HG03460 (cell line): ENCODE data around the gene PARD3.
"Not testable (repeated sequence)": the region's sequence is repeated elsewhere in the genome, so short reads cannot be mapped to it uniquely, and the experiment has no call there.

Experiments
- ATAC-seq: cut with Tn5 transposase; IDR thresholded peaks from one replicate; pipeline ENCODE4 v1.9.1; 2021; ENCODE audit not compliant: unreplicated experiment

Gene PARD3

GRCh38 chr10:34768261-34768971 is 46.7 kb downstream of the PARD3 start:
- ATAC-seq: no peak

DNA sequence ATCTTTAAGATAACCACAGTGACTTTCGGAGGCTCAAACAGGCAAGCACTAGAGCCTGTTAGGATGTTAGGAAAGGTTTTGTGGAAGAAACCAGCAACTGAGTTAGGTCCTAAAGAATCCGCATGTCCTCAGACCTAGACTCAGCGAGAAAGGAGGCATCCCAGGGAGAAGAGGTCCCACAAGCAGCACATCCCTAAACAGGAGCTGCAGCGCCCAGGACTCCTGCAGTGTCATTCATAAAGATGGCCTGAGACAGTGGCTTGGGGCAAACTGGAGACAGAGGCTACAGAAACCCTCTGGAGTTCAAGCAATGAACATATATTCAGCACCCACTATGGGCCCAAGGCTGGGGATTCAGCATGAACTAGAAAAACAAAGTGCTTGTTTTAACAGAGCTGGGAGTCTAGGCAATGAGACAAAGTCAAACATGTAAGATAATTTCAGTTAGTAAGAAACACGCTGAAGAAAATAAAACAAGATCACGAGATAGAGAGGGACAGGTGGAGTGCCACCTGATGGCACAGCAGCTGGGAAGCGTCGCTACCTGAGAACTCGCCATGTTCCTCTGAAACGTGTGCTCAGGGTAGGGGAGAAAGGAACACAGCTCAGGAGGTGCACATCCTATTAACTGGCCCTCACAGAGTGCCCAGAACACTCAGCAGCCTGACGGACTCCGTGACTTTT is 48.1 kb downstream of the PARD3 start:
- no peak for ATAC-seq

GRCh38 chr10:34766266-34766600 is 48.9 kb downstream of the PARD3 start:
- ATAC-seq: no peak

DNA sequence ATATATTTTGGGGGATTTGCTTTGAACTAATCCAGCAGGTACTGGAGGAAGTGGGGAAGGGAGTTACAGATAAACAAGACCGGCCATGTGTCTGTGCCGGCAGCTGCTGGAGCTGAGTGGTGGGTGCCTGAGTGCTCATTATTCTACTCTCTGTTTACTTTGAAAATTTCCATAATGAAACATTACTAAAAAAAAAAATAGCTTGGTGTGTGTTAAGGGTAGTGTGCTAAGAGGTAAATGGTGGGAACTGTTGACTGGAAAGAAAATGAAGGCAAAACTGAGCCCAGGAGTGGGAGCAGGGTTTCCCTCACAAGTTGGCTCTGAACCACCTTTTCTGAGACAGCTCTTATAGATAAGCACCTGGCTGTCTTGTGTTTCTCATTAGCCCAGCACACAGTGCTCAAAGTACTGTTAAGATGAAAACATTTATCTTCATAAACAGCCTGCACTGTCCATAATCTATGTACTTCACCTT is 50.6 kb downstream of the PARD3 start:
- ATAC-seq: no peak

DNA sequence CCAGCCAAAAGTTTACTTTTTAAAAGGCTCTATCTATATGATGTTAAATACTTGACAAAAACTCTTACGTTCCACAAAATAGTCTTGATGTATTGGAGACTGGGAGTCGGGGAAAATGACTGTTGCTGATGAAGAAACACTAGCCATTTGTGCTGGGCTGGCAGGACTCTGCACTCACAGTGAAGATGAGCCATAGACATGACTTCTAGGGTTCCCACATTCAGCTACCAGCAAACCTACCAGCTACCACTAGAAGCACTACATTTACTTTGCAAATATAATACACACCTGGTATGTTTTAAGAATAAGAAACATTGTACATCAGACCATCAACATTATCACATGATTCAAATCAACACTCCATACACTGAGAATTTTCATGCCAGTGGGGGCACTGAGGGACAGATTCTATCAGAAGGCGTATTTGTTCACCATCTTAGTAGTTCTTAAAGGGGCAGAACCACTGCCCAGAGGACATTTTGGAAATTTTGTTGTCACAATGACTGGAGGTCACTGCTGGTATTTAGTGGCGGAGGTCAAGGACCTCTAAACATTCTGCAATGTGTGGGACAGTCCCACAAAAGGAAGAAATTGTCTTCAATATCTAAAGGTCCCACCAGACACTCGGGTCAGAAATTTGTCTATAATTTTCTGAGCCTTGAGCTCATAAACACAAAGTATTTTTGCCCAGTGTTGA is 52.3 kb downstream of the PARD3 start:
- ATAC-seq: no peak

GRCh38 chr10:34762156-34762555 is 52.9 kb downstream of the PARD3 start:
- ATAC-seq: no peak

DNA sequence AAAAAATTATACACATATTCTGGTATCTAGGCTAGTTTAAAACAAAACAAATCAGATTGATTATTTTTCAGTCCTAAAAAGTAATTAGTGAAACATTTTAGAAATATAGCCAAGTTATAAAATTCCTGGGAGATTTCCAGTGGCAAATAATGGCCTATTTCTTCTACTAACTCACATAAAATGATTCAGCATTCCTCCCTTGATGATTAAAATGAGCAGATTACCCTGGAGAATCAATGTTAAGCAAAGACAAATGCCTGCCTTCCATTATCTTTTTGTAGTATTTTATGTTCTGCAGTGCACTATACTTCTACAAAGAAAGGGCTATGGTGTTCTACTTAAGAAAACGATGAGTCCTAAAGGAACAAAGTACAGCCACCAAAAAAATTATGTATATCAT is 53.6 kb downstream of the PARD3 start:
- ATAC-seq: no peak

DNA sequence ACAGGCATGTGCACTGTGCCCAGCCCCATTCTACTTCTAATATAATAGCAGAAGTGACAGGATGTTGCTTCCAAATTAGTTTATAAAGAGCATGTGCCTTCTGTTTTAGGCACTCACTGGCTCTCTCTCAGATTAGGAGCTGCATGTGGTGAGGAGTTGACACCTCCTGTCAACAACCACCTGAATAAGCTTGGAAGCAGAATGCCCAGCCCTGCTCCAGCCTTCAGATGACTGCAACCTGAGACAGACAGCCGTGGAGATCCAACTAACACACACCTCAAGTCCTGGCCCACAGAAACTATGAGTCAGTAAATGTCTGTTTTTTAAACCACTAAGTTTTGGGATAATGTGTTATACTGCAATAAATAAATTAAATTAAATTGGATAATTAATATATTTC is 54.5 kb downstream of the PARD3 start:
- no peak for ATAC-seq

GRCh38 chr10:34759837-34760215 is 55.3 kb downstream of the PARD3 start:
- ATAC-seq: no peak

- ATAC-seq: no peak
These were observed 55.8 kb downstream of the PARD3 start for GRCh38 chr10:34759161-34759836.

- ATAC-seq: peak; percentile 70
These were observed 56.6 kb downstream of the PARD3 start for GRCh38 chr10:34758447-34758996.

DNA sequence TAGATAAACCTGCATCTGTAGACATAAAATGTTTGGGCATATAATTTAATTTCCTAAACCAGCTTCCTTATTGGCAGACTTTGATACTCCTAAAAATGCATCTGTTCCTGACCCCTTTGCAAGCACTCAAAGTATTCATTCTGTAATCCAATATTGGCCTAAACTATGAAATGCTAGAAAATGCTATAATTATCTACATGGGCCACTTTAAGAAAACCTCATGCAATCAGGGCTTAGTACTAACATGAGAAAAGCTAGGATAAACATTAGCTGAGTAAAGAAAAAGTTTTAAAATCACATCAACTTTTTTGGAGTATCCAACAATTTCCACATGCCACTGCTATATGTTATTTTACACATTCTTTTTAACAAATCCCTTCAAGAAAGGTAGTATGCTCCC is 57.2 kb downstream of the PARD3 start:
- no peak for ATAC-seq

DNA sequence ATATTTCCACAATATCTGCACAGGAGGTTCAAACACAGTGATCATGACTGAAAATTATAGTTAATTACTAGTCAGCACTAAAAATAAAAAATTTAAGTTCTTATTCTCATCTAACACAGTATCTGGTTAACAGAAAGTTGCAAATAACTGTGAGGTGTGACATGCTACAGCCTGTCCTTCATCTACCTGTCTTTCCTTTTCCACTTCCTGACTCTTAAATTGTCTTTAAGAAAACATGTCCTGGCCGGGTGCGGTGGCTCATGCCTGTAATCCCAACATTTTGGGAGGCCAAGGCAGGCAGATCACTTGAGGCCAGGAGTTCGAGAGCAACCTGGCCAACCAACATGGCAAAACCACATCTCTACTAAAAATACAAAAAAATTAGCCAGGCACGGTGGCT is 57.9 kb downstream of the PARD3 start:
- not testable (repeated sequence) for ATAC-seq

DNA sequence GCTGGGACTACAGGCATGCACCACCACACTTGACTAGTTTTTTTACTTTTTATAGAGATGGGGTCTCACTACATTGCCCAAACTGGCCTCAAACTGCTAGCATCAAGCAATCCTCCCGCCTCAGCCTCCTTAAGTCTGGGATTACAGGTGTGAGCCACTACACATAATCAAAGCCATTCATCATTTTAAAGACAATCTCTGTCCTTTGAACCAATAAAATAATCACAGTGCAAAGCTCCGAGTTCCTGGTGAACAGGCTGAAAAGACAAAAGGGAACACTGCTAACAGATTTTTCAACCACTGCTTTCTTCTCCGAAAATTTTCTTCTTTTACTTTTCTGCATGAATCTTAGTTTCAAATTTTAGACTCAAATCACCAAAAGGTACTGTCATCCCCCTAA is 58.5 kb downstream of the PARD3 start:
- no peak for ATAC-seq

- no peak for ATAC-seq
These were observed 61.9 kb downstream of the PARD3 start for GRCh38 chr10:34753014-34753757.

DNA sequence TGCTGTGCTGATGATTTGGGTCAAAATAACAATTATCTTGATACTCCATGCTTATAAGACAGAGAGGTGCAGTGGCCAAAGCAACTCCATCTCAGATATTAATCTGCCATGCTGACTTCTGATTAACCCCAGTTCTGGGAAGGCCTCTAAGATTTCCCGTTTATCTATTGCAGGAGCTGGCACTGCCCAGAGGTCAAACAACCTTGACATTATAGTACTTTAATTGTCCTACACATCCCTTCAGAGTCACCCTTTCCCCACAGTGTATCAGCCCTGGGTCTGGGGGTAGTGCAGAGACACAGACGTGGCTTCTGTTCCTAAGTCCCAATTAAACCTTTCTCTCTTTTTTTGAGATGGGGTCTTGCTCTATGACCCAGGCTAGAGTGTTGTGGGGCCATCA is 63.8 kb downstream of the PARD3 start:
- ATAC-seq: no peak

- ATAC-seq: not testable (repeated sequence)
These were observed 64.3 kb downstream of the PARD3 start for GRCh38 chr10:34750795-34751194.

DNA sequence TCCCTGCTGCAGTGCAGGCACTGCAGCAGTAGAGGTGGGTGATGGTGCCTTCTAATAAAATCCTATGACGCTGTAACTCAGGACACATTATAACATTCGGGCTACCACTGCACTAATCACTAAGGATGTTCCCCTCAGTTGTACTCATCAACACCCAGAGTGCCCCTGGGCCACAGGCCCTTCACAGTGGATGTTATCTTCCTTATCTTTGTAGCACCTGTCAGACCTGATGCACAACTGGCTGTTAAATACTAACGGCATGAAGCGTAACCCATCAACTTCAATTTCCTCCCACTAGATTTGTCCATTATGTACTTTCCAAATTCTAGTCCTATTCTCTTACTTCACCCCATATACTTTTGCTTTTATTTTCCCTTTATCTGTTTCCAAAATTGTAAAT is 66.3 kb downstream of the PARD3 start:
- no peak for ATAC-seq

GRCh38 chr10:34748357-34748756 is 66.7 kb downstream of the PARD3 start:
- no peak for ATAC-seq

DNA sequence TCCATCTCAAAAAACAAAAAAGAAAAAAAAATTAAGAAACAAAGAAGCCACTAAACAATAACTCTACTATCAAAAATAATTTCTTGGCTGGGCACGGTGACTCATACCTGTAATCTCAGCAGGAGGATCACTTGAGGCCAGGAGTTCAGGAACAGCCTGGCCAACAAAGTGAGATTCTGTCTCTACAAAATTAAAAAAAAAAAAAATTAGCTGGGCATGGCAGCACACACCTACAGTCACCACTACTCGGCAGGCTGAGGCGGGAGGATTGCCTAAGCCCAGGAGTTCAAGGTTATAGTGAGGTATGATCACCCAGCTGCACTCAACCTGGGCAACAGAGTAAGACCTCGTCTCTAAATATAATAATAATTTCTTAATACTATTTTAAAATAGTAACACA is 69.0 kb downstream of the PARD3 start:
- ATAC-seq: no peak

GRCh38 chr10:34745244-34745643 is 69.9 kb downstream of the PARD3 start:
- ATAC-seq: no peak
